ENCODE measurements around the gene RALGPS1. TPM values are rescaled to one million over a fixed set of nuclear protein-coding genes. Genes with fewer than 3 reads are reported as not detected.

Gene RALGPS1
- total RNA-seq, 2 experiments from 2014 or later = 4.8 to 5.1 TPM

DNA sequence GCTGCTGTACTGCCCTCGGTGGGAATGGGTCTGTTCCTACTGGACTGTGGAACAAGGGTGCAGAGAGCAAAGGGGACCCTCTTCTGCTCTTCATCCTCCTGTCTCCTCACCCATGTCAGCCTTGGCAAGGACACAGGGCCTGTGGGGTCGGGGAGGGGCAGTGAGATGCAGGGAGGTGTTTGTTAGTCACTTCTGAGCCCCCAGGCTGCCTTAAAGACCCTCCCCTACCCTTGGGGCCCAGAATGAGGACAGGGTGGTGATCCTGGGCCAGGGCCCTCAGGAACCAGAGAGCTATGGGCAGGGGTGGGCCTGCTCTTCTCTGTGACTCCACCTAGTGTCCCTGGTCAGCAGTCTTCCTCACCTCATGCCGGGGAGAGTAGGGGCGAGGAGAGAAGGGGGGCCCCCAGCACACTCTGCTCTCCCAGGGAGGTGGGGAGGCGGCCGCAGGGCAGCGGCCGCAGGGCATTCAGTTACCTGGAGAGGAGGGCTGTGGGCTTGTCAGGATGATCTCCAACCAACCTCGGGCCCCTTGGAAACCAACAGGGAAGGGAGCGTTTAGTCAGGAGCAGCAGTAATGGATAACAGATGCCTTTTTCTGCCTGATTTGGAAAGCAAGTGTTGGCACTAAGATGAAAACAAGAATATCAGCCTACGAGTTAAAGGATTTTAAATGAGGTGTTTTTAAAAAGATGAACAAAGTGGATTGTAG lies 288.0 kb downstream of the RALGPS1 start:
- DNase-seq = no peak
- no peak overlapping the region for H3K27ac Mint-ChIP-seq
- no peaks in the 10 kb centered on the region for H3K27me3 Mint-ChIP-seq
- no peaks in the 10 kb centered on the region for H3K36me3 Mint-ChIP-seq
- POLR2A ChIA-PET = no interaction called here
- no peaks in the 10 kb centered on the region for H3K9me3 Mint-ChIP-seq
- H3K4me1 Mint-ChIP-seq = peaks cover 2% of the 10 kb centered on the region
- no peak overlapping the region for H3K4me3 Mint-ChIP-seq
- ATAC-seq (ENCODE audit: low read depth) = no peak

DNA sequence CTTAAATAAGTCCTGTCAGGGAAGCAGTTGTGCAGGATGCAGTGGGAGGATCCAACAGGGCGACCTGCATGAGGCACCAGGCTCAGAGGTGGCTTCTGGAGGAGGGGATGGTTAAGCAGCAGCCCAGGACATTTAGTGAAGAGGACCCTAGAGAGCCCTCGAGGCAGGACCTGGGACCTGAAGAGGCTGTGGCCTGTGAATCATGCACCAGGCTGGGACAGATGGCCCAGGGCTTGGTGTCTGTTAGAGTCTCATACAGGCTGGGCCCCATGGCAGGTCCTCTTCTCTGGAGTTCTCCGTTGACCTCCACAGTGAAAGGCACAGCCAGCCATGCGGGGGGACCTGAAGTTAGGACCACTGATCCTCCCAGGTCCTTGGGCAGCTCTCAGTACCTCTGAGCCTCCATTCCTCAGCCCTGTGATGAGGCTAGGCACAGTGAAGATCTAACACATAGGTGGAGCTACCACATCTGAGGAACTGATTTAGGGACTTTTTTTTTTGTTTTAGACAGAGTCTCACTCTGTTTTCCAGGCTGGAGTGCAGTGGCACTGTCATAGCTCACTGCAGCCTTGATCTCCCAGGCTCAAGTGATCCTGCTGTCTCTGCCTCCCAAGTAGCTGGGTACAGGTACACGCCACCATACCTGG lies 289.2 kb downstream of the RALGPS1 start:
- Mint-ChIP-seq H3K9me3 (no peaks in the 10 kb centered on the region), H3K4me1 (peaks cover 2% of the 10 kb centered on the region), H3K27ac (no peak overlapping the region), H3K27me3 (no peaks in the 10 kb centered on the region), H3K4me3 (no peak overlapping the region), H3K36me3 (no peaks in the 10 kb centered on the region)
- ATAC-seq (ENCODE audit: low read depth) (peak; percentile 20), DNase-seq (no peak)
- POLR2A ChIA-PET = no interaction called here

DNA sequence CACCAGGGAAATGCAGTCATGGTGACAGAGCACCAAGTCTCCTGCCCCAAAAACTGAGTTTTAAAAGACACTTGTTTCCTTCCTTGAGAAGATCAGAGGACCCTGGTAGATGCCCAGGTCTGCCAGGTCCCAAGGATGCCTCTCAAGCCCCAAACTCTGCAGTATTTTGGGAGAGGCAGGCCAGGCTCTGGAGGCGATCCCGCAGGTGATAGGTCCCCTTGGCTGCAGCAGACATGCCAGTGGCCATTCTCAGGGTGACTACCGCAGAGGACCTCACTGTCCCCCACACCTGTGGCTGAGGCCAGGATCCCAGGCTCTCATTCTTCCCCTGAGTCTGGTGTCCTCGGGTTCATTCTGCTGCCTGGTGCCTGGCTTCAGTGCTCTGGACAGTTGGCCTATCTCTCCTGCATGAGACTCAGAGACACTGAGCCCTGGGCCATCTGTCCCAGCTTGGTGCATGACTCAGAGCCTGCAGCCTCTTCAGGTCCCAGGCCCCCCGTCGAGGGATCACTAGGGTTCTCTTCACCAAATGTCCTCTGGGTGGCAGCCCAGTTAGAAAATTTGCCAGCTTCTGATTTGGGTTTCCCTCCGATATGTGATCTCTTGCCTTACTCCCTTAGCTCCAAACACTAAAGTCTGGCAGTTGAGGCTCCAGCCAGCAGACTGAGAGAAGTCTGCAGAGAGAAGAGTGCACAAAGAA lies 290.3 kb downstream of the RALGPS1 start:
- Mint-ChIP-seq H3K9me3 (no peaks in the 10 kb centered on the region), H3K4me1 (peaks cover 2% of the 10 kb centered on the region), H3K27ac (no peak overlapping the region), H3K27me3 (no peaks in the 10 kb centered on the region), H3K4me3 (no peak overlapping the region), H3K36me3 (no peaks in the 10 kb centered on the region)
- POLR2A ChIA-PET = no interaction called here
- ATAC-seq (ENCODE audit: low read depth) = no peak
- no peak for DNase-seq

DNA sequence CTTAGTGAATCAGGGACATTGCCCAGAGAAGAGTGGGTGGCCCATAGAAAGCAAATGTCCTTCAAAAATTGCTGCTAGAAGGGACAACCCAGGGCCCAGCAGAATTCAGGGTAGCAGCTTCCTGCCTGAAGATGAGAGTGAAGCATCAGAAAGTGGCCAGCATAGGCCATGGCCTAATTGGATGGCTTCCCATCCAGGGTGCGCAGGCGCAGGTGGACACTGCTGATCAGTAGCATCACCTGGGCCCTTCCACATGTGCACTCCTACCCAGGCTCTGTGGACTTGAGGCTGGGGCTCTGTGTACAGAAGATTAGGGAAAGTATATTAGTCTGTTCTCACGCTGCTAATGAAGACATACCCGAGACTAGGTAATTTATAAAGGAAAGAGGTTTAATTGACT lies 291.4 kb downstream of the RALGPS1 start:
- Mint-ChIP-seq H3K9me3 (no peaks in the 10 kb centered on the region), H3K27ac (no peak overlapping the region), H3K36me3 (no peaks in the 10 kb centered on the region), H3K4me3 (no peak overlapping the region), H3K4me1 (peaks cover 2% of the 10 kb centered on the region), H3K27me3 (no peaks in the 10 kb centered on the region)
- DNase-seq = no peak
- POLR2A ChIA-PET = no interaction called here
- ATAC-seq (ENCODE audit: low read depth) = no peak

DNA sequence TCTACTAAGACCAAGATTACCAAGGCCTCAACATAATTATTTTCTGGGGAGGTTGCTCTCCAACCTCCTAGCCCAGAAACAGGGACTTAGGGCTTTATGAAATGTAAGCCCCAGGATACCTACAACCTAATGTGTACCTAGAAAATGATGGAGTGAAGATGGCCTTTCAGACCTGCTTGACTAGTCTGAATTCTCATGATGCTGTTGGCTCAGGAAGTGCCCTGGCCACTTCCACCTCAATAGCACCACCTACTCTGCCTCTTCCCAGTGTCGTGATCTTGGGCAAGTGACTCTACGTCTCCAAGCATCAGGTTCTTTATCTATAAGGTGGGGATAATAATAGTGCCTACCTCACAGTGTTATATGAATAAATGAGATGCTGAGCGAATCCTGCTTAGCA lies 292.1 kb downstream of the RALGPS1 start:
- no peaks in the 10 kb centered on the region for H3K36me3 Mint-ChIP-seq
- H3K27ac Mint-ChIP-seq = no peak overlapping the region

DNA sequence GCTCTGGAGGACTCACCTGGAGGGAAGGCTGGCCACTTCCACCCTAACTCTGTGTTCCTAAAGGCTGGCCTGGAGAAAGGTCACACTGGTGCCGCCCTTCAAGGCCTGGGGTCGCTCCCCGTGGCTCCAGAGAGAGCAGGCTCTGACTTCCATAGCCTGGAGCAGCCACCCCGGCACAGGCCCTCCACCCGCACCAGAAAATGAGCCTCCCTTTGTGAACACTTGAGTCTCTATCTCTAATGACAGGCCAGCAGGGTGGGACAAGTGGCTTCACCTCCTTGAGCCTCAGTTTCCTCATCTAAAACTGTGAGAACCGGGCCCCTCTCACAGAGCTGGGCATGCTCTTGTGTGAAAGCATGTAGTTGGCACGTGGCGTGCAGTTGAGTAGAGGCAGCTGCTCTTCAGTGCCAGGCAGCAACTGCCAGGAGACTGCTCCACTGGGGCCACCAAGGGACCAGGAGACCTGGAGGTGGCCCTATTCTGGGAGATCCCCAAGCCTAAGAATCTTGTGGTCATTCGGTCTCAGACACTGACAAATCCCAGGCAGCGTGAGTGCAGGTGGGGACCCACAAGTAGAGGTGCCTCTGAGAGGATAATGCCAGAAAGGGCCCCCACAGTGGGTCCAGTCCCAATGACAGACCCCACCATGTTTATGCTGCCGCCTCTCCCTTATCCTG lies 293.3 kb downstream of the RALGPS1 start:
- Mint-ChIP-seq H3K4me1 (peaks cover 2% of the 10 kb centered on the region), H3K36me3 (no peaks in the 10 kb centered on the region), H3K9me3 (no peaks in the 10 kb centered on the region), H3K27me3 (no peaks in the 10 kb centered on the region), H3K27ac (no peak overlapping the region), H3K4me3 (no peak overlapping the region)
- ATAC-seq (ENCODE audit: low read depth) (no peak), DNase-seq (no peak)
- POLR2A ChIA-PET = no interaction called here

More for the DNA sequence above, 292.1 kb downstream of the RALGPS1 start:
- Mint-ChIP-seq H3K9me3 (no peaks in the 10 kb centered on the region), H3K4me1 (peaks cover 2% of the 10 kb centered on the region), H3K4me3 (no peak overlapping the region), H3K27me3 (no peaks in the 10 kb centered on the region)
- DNase-seq (no peak), ATAC-seq (ENCODE audit: low read depth) (no peak)
- POLR2A ChIA-PET = no interaction called here

DNA sequence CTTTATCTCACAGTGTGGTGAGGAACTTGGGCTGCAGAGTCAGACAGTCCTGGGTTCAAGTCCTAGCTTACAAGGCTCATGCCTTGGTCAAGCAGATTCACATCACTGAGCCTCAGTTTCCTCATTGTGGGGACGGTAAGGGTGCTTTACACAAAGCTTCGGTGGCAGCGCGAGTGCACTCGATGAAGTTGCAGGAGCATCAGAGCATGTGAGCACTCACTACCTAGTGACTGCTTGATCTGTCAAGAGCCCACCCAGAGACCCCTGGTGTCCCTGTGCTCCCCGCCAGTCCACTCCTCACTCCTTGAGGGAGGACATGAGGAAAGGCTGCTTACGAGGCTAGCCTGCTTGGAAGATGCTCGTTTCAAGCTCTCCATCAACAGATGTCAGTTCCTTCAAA lies 293.8 kb downstream of the RALGPS1 start:
- POLR2A ChIA-PET = no interaction called here
- ATAC-seq (ENCODE audit: low read depth) (no peak), DNase-seq (no peak)
- Mint-ChIP-seq H3K27me3 (no peaks in the 10 kb centered on the region), H3K36me3 (no peaks in the 10 kb centered on the region), H3K4me3 (no peak overlapping the region), H3K9me3 (no peaks in the 10 kb centered on the region), H3K4me1 (peaks cover 2% of the 10 kb centered on the region), H3K27ac (no peak overlapping the region)

DNA sequence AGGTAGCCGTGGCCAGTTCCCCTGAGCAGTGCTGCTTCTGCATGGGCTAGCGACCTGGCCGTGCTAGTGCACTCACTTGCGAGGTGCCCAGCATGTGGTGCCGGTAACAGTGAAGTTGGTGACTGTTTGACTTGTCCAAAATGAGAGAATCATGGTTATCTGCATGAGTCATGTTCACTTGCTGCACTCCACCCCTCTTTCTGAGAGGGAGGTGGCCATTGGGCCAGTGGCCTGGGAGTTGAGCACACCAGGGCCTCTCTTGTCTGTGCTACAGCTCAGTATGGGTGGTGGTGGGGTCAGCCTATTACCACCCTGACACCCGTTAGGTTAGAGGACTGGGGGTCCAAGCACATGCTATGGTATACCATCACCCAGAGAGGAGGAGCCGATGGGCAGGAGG lies 294.6 kb downstream of the RALGPS1 start:
- peaks cover 2% of the 10 kb centered on the region for H3K4me1 Mint-ChIP-seq
- POLR2A ChIA-PET = no interaction called here

DNA sequence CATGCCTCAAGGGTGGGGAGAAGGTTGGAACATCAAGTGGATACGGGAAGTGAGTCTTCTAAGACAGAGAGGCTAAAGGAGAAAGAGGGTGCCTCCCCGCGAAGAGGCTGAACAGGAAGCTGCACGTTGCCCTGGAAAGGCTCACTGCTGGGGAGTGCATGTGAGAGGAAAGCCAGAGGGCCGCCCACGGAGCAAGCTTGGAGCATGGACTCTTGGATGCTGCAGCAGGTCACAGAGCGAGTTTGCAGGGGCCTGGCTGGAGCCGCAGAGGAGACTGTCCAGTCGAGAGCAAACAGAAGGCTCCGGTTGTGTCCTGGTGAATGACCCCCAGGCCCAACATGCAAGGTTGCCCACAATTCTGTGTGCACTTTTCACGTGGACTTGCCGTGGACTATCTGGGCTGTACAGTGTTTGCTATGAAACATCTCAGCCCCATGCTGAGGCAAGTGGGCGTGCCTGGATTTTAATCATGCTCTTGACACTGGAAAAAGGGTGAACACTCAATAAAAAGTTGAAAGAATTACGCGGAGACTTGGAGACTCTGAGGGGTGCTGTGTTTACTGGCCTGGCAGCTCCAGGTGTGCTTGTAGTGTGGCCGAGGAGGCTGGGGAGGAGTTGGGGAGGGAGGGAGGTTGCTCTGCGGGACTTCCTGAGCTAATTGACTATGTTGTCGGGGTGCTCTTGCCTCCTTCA lies 295.5 kb downstream of the RALGPS1 start:
- H3K4me3 Mint-ChIP-seq = no peak overlapping the region
- no peaks in the 10 kb centered on the region for H3K36me3 Mint-ChIP-seq
- no peaks in the 10 kb centered on the region for H3K9me3 Mint-ChIP-seq
- peaks cover 3% of the 10 kb centered on the region for H3K4me1 Mint-ChIP-seq
- ATAC-seq (ENCODE audit: low read depth) = no peak
- POLR2A ChIA-PET = interaction anchor here (0.6 kb wide), 1 partner anchor 706 kb away, joined by 3 read pairs; no protein-coding TSS in a partner anchor
- no peaks in the 10 kb centered on the region for H3K27me3 Mint-ChIP-seq
- no peak for DNase-seq
- no peak overlapping the region for H3K27ac Mint-ChIP-seq

More for the DNA sequence above, 294.6 kb downstream of the RALGPS1 start:
- H3K27ac Mint-ChIP-seq = no peak overlapping the region
- no peaks in the 10 kb centered on the region for H3K36me3 Mint-ChIP-seq
- no peak for ATAC-seq (ENCODE audit: low read depth)
- no peaks in the 10 kb centered on the region for H3K9me3 Mint-ChIP-seq
- no peaks in the 10 kb centered on the region for H3K27me3 Mint-ChIP-seq
- no peak for DNase-seq
- no peak overlapping the region for H3K4me3 Mint-ChIP-seq

DNA sequence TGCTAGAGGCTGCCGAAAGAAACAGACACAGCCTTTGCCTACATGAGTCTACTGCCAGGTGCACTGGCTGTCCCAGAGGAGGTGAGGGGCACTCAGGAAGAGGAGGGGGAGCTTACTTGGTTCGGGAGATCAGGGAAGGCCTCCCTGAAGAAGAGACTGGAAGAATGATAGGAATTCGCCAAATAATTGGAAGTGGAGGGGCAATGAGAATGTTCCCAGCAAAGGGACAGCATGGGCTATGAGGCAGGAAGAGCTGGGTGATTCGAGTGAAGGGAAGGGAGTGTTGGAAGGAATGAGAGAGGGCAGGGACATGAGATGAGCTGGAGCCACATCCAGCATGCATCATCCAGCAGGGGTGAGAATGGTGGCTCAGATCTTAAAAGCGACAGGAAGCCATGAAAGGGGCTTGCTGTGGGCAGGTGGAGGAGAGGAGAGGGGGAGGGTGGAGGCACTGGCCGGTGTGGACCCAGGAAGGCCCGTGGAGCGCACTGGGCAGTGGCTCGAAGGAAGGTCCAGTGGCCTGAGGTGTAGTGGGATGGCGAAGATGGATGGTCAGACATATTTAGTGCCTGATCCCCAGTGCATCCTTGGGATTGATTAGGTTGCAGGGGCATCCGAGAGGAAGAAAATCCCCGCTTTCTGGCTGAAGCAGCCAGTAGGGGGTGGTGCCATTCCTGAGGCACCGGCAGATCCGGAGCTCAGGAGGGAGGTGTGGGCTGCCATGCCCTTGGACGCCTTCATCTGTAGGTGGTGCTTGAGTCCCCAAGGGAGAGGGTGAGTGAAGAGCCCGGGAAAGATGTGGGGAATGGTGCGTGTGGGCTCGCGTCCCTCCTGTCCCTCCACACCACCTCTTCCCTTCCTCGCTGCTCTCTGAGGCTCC lies 296.5 kb downstream of the RALGPS1 start:
- H3K36me3 Mint-ChIP-seq = no peaks in the 10 kb centered on the region
- no peak for ATAC-seq (ENCODE audit: low read depth)
- peaks cover 3% of the 10 kb centered on the region for H3K4me1 Mint-ChIP-seq
- no peaks in the 10 kb centered on the region for H3K27me3 Mint-ChIP-seq
- POLR2A ChIA-PET = interaction anchor here (0.6 kb wide), 1 partner anchor 707 kb away, joined by 3 read pairs; no protein-coding TSS in a partner anchor
- no peaks in the 10 kb centered on the region for H3K9me3 Mint-ChIP-seq
- DNase-seq = no peak
- no peak overlapping the region for H3K27ac Mint-ChIP-seq
- no peak overlapping the region for H3K4me3 Mint-ChIP-seq

DNA sequence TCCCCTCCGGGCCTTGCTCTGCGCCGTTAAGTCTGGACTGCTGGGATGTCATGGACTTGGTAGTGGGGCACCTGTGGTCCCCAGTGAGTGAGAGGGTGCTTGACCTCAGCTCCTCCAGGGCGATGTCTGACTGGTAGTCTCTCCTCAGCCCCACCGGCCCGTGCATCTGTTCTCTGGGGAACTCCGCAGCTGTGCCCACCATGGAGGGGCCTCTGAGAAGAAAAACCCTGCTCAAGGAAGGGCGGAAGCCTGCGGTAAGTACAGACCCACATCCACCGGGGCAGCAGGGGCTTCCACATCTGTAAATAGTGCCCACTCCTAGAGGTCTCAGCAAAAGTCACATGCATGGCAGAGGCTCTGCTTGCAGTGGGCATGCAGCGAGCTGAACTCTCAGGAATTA lies 297.4 kb downstream of the RALGPS1 start:
- Mint-ChIP-seq H3K9me3 (no peaks in the 10 kb centered on the region), H3K36me3 (no peaks in the 10 kb centered on the region), H3K27me3 (no peaks in the 10 kb centered on the region), H3K4me1 (peaks cover 2% of the 10 kb centered on the region), H3K4me3 (no peak overlapping the region), H3K27ac (no peak overlapping the region)
- ATAC-seq (ENCODE audit: low read depth) (no peak), DNase-seq (no peak)
- POLR2A ChIA-PET = no interaction called here

DNA sequence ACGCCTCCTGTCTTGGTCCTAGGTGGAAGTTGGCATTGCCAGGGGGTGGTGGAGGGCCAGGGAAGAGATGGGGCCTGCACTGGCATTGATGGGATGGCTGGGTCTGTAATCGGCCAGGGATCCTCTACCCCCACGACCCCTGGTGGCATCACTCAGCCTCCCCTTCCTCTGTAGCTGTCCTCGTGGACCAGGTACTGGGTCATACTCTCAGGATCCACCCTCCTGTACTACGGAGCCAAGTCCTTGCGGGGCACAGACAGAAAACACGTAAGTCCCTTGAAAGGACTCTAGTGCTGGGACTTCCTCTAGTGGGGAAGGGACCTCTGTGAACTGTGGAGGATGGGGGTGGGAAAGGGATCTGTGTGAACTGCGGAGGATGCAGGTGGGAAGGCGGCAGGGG lies 297.9 kb downstream of the RALGPS1 start:
- Mint-ChIP-seq H3K9me3 (no peaks in the 10 kb centered on the region), H3K4me1 (peaks cover 2% of the 10 kb centered on the region), H3K27me3 (peaks cover 1% of the 10 kb centered on the region), H3K27ac (no peak overlapping the region), H3K36me3 (no peaks in the 10 kb centered on the region), H3K4me3 (no peak overlapping the region)
- no peak for ATAC-seq (ENCODE audit: low read depth)
- POLR2A ChIA-PET = no interaction called here
- no peak for DNase-seq

Measured in activated naive CD8-positive, alpha-beta T cell treated with anti-CD3 and anti-CD28 coated beads, Interleukin-2, amount 10 ng/mL, durations not matched to agents 7 days and 5 days (primary cell).